Measurements from ENCODE around the gene UQCR11.

GRCh38 chr19:1626417-1627010, 21.3 kb upstream of the UQCR11 start:
- TF ChIP-seq CTCF (IDR thresholded peaks at IDR 0.05) (no peak), POLR2AphosphoS5 (IDR thresholded peaks at IDR 0.05) (no peak)

Data from gastroesophageal sphincter (tissue), 3 donors.